ENCODE data around the gene ABRACL. TPM values are rescaled to one million over a fixed set of nuclear protein-coding genes. Genes with fewer than 3 reads are reported as not detected.
"Not testable (repeated sequence)": the region's sequence is repeated elsewhere in the genome, so short reads cannot be mapped to it uniquely, and the experiment has no call there.

Gene ABRACL
- total RNA-seq, 1 donor from 2014 or later: 66.0 TPM

- Histone ChIP-seq H3K27me3 (ENCODE audit: insufficient read depth, low read length) (no peaks in the 10 kb centered on the region), H3K9ac (ENCODE audit: low read length) (peak overlapping the region; percentile 94), H3K79me2 (ENCODE audit: insufficient read depth, low read length) (peaks cover 46% of the 10 kb centered on the region), H3K4me3 (ENCODE audit: insufficient read depth, low read depth, low read length) (peak overlapping the region; percentile 77), H3K9me3 (ENCODE audit: insufficient read depth, low read depth, low read length) (no peaks in the 10 kb centered on the region), H2AFZ (ENCODE audit: low read depth, low read length) (peak overlapping the region; percentile 89), H3K4me1 (ENCODE audit: insufficient read depth, low read length) (peaks cover 17% of the 10 kb centered on the region), H3K36me3 (ENCODE audit: insufficient read depth, low read length) (no peaks in the 10 kb centered on the region), H3K27ac (ENCODE audit: low read depth, low read length) (no peak overlapping the region), H4K20me1 (ENCODE audit: insufficient read depth, low read length) (peaks cover 37% of the 10 kb centered on the region), H3K4me2 (ENCODE audit: low read length) (peak overlapping the region; percentile 96)
- Mint-ChIP-seq H3K4me1 (ENCODE audit: low read depth, unreplicated experiment) (peaks cover 10% of the 10 kb centered on the region), H3K36me3 (ENCODE audit: low read depth, unreplicated experiment) (no peaks in the 10 kb centered on the region), H3K4me3 (ENCODE audit: unreplicated experiment) (peak overlapping the region; percentile 88), H3K27me3 (ENCODE audit: low read depth, unreplicated experiment) (no peaks in the 10 kb centered on the region), H3K27ac (ENCODE audit: unreplicated experiment) (peak overlapping the region; percentile 41), H3K9me3 (ENCODE audit: unreplicated experiment) (no peaks in the 10 kb centered on the region)
- FAIRE-seq (no peak), DNase-seq (ENCODE audit: low read depth) (no peak)
- no peak for TF ChIP-seq CTCF (IDR thresholded peaks at IDR 0.05; ENCODE audit: insufficient read depth, low read depth, low read length)
These were observed 40.1 kb upstream of the ABRACL start for GRCh38 chr6:138988469-138988834.

- no peak for DNase-seq (ENCODE audit: low read depth)
- H3K9me3 ChIP-seq (ENCODE audit: insufficient read depth, low read depth, low read length): no peaks in the 10 kb centered on the region
- Mint-ChIP-seq H3K27ac (ENCODE audit: unreplicated experiment) (no peak overlapping the region), H3K36me3 (ENCODE audit: low read depth, unreplicated experiment) (no peaks in the 10 kb centered on the region), H3K4me3 (ENCODE audit: unreplicated experiment) (no peak overlapping the region), H3K9me3 (ENCODE audit: unreplicated experiment) (no peaks in the 10 kb centered on the region), H3K27me3 (ENCODE audit: low read depth, unreplicated experiment) (no peaks in the 10 kb centered on the region), H3K4me1 (ENCODE audit: low read depth, unreplicated experiment) (peaks cover 10% of the 10 kb centered on the region)
- H3K4me1 ChIP-seq (ENCODE audit: insufficient read depth, low read length): peaks cover 16% of the 10 kb centered on the region
- H3K27me3 ChIP-seq (ENCODE audit: insufficient read depth, low read length): no peaks in the 10 kb centered on the region
- no peak for FAIRE-seq
- TF ChIP-seq CTCF (IDR thresholded peaks at IDR 0.05; ENCODE audit: insufficient read depth, low read depth, low read length) (no peak), EZH2 (IDR thresholded peaks at IDR 0.05; ENCODE audit: insufficient read depth, low read length) (no peak)
- no peak overlapping the region for H3K4me2 ChIP-seq (ENCODE audit: low read length)
- H2AFZ ChIP-seq (ENCODE audit: low read depth, low read length): no peak overlapping the region
- no peak overlapping the region for H3K27ac ChIP-seq (ENCODE audit: low read depth, low read length)
- no peaks in the 10 kb centered on the region for H3K36me3 ChIP-seq (ENCODE audit: insufficient read depth, low read length)
- peaks cover 37% of the 10 kb centered on the region for H3K79me2 ChIP-seq (ENCODE audit: insufficient read depth, low read length)
- H3K9ac ChIP-seq (ENCODE audit: low read length): no peak overlapping the region
- H3K4me3 ChIP-seq (ENCODE audit: insufficient read depth, low read depth, low read length): no peak overlapping the region
- peaks cover 29% of the 10 kb centered on the region for H4K20me1 ChIP-seq (ENCODE audit: insufficient read depth, low read length)
These were observed 39.2 kb upstream of the ABRACL start for GRCh38 chr6:138989098-138989983.

- no peak for FAIRE-seq
- H3K36me3 ChIP-seq (ENCODE audit: insufficient read depth, low read length): no peaks in the 10 kb centered on the region
- H3K27me3 Mint-ChIP-seq (ENCODE audit: low read depth, unreplicated experiment): no peaks in the 10 kb centered on the region
- no peak overlapping the region for H3K27ac Mint-ChIP-seq (ENCODE audit: unreplicated experiment)
- H3K4me1 Mint-ChIP-seq (ENCODE audit: low read depth, unreplicated experiment): peaks cover 4% of the 10 kb centered on the region
- no peak overlapping the region for H2AFZ ChIP-seq (ENCODE audit: low read depth, low read length)
- H3K9me3 ChIP-seq (ENCODE audit: insufficient read depth, low read depth, low read length): no peaks in the 10 kb centered on the region
- H3K4me2 ChIP-seq (ENCODE audit: low read length): no peak overlapping the region
- H3K79me2 ChIP-seq (ENCODE audit: insufficient read depth, low read length): peaks cover 18% of the 10 kb centered on the region
- no peak for DNase-seq (ENCODE audit: low read depth)
- H3K4me3 Mint-ChIP-seq (ENCODE audit: unreplicated experiment): no peak overlapping the region
- H3K27me3 ChIP-seq (ENCODE audit: insufficient read depth, low read length): no peaks in the 10 kb centered on the region
- H4K20me1 ChIP-seq (ENCODE audit: insufficient read depth, low read length): peaks cover 10% of the 10 kb centered on the region
- no peaks in the 10 kb centered on the region for H3K36me3 Mint-ChIP-seq (ENCODE audit: low read depth, unreplicated experiment)
- H3K27ac ChIP-seq (ENCODE audit: low read depth, low read length): no peak overlapping the region
- no peak overlapping the region for H3K4me3 ChIP-seq (ENCODE audit: insufficient read depth, low read depth, low read length)
- H3K9me3 Mint-ChIP-seq (ENCODE audit: unreplicated experiment): no peaks in the 10 kb centered on the region
- H3K9ac ChIP-seq (ENCODE audit: low read length): no peak overlapping the region
- TF ChIP-seq EZH2 (IDR thresholded peaks at IDR 0.05; ENCODE audit: insufficient read depth, low read length) (no peak), CTCF (IDR thresholded peaks at IDR 0.05; ENCODE audit: insufficient read depth, low read depth, low read length) (no peak)
- peaks cover 6% of the 10 kb centered on the region for H3K4me1 ChIP-seq (ENCODE audit: insufficient read depth, low read length)
These were observed 37.3 kb upstream of the ABRACL start for GRCh38 chr6:138991206-138991605.

GRCh38 chr6:138992965-138993364 lies 35.6 kb upstream of the ABRACL start:
- not testable (repeated sequence) for H3K79me2 ChIP-seq (ENCODE audit: insufficient read depth, low read length); H3K27ac ChIP-seq (ENCODE audit: low read depth, low read length); H3K27me3 Mint-ChIP-seq (ENCODE audit: low read depth, unreplicated experiment); H3K9ac ChIP-seq (ENCODE audit: low read length); H3K9me3 ChIP-seq (ENCODE audit: insufficient read depth, low read depth, low read length); H3K36me3 ChIP-seq (ENCODE audit: insufficient read depth, low read length); H3K4me1 ChIP-seq (ENCODE audit: insufficient read depth, low read length); H3K4me3 Mint-ChIP-seq (ENCODE audit: unreplicated experiment); H3K36me3 Mint-ChIP-seq (ENCODE audit: low read depth, unreplicated experiment); H3K4me1 Mint-ChIP-seq (ENCODE audit: low read depth, unreplicated experiment); H3K4me2 ChIP-seq (ENCODE audit: low read length); H3K9me3 Mint-ChIP-seq (ENCODE audit: unreplicated experiment); DNase-seq (ENCODE audit: low read depth); H2AFZ ChIP-seq (ENCODE audit: low read depth, low read length); H3K27me3 ChIP-seq (ENCODE audit: insufficient read depth, low read length); H4K20me1 ChIP-seq (ENCODE audit: insufficient read depth, low read length); FAIRE-seq; H3K4me3 ChIP-seq (ENCODE audit: insufficient read depth, low read depth, low read length); H3K27ac Mint-ChIP-seq (ENCODE audit: unreplicated experiment)

All from astrocyte (in vitro differentiated cells and primary cell).